ENCODE results near the gene LPXN. TPM values are rescaled to one million over a fixed set of nuclear protein-coding genes. Genes with fewer than 3 reads are reported as not detected.
A peak's percentile ranks its signal among the peaks of the same experiment; 100 is the strongest.

Gene LPXN
- total RNA-seq, 4 donors from 2014 or later: 12.3 to 66.0 (median 18.2) TPM

- TF ChIP-seq, protein P1, sequence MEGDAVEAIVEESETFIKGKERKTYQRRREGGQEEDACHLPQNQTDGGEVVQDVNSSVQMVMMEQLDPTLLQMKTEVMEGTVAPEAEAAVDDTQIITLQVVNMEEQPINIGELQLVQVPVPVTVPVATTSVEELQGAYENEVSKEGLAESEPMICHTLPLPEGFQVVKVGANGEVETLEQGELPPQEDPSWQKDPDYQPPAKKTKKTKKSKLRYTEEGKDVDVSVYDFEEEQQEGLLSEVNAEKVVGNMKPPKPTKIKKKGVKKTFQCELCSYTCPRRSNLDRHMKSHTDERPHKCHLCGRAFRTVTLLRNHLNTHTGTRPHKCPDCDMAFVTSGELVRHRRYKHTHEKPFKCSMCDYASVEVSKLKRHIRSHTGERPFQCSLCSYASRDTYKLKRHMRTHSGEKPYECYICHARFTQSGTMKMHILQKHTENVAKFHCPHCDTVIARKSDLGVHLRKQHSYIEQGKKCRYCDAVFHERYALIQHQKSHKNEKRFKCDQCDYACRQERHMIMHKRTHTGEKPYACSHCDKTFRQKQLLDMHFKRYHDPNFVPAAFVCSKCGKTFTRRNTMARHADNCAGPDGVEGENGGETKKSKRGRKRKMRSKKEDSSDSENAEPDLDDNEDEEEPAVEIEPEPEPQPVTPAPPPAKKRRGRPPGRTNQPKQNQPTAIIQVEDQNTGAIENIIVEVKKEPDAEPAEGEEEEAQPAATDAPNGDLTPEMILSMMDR (IDR thresholded peaks at IDR 0.05): peak; percentile 82 to 93 (median 87)
- TF ChIP-seq POLR2A (IDR thresholded peaks at IDR 0.05): peak in 1 of 2 donors; percentile 57
- Histone ChIP-seq H3K27ac (peak overlapping the region; percentile 98 to 100 (median 100)), H3K27me3 (no peaks in the 10 kb centered on the region), H3K4me1 (peaks cover 0 to 62% (median 15%) of the 10 kb centered on the region in 4 donors), H3K36me3 (no peaks in the 10 kb centered on the region), H3K9me3 (no peaks in the 10 kb centered on the region), H3K4me3 (peak overlapping the region; percentile 88 to 98 (median 93))
- DNase-seq: peak; percentile 92 to 97 (median 94)
These were observed 3.8 kb upstream of the LPXN start for GRCh38 chr11:58579192-58580129.

DNA sequence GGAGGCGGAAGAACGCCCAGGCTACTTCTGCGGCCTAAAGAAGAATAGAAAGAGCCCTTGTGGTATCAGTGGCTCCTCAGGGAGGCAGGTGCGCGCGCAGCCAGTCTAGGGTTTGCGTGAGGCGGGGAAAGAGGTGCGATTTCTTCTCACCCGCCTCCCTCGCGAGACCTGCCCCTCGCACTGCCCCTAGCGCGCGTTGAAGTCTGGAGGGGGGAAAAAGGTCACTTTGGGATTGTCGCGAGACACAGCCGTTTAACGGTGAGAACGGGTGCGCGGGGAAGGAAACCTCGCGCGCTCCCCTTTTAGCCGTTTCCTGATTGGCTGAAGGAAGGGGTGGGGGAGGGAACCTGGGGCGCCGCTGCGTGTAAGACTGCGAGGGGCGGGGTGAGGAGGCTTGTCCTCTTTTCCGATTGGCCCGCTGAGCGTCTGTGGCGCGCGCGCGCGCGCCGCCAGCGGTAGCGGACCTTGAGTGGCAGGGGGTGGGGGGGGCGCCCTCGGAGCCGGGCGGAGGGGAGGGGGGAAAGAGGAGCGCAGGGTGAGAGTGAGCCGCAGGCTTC is 3.1 kb upstream of the LPXN start, which contains the start of gene ZFP91:
Gene ZFP91 (plus strand): TSS at position 429 of the 557 bp plus-strand sequence. CDS start 219 bp downstream, outside the sequence.
- no peaks in the 10 kb centered on the region for H3K36me3 ChIP-seq
- H3K4me3 ChIP-seq: peak within 1 kb of the TSS; percentile 88 to 98 (median 93)
- peak within 1 kb of the TSS; percentile 98 to 100 (median 100) for H3K27ac ChIP-seq
- no peaks in the 10 kb centered on the region for H3K9me3 ChIP-seq
- no peaks in the 10 kb centered on the region for H3K27me3 ChIP-seq
- DNase-seq: peak; percentile 98 to 99 (median 98)
- H3K4me1 ChIP-seq: peaks cover 0 to 62% (median 16%) of the 10 kb centered on the region in 4 donors
- TF ChIP-seq, protein P1 (IDR thresholded peaks at IDR 0.05): peak in 3 of 6 experiments; percentile 7 to 9 (median 9)
- TF ChIP-seq POLR2A (IDR thresholded peaks at IDR 0.05): peak; percentile 73 to 74

- Histone ChIP-seq H3K4me1 (peaks cover 0 to 59% (median 16%) of the 10 kb centered on the region in 4 donors), H3K36me3 (no peaks in the 10 kb centered on the region), H3K27ac (peak overlapping the region; percentile 98 to 100 (median 100)), H3K27me3 (no peaks in the 10 kb centered on the region), H3K9me3 (no peaks in the 10 kb centered on the region), H3K4me3 (peak overlapping the region; percentile 88 to 98 (median 93))
- peak; percentile 87 to 97 (median 95) for DNase-seq
- no peak for TF ChIP-seq POLR2A (IDR thresholded peaks at IDR 0.05)
- TF ChIP-seq, protein P1 (IDR thresholded peaks at IDR 0.05): no peak
These were observed 2.5 kb upstream of the LPXN start for GRCh38 chr11:58578136-58578634.

DNA sequence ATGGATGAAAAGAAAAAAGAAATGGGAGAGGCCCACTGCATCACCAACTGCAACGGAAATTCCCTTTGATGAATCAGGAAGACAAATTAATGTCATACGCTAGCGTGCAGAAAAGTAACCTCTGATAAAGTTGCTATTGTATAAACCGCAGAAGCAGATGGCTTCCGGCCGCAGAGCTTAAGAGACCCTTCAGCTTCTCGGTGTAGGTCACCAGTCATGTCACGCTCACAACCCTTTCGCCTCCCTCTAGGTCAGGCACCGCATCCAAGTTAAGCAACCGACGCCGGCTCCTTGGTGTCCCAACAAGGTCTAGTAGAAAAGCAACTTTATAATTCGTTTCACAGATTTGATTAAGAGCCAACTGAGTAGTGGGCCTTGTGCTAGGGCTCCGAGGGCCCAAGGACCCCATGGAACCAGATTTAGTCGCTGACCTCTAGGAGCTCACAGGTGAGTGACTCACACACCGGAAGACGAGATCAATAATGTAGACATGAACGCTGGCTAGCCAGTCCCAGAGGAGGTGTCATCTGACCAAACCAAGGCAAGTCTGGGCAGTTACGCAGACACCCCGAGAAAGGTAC is 2.0 kb upstream of the LPXN start:
- TF ChIP-seq, protein P1 (IDR thresholded peaks at IDR 0.05): no peak
- peak; percentile 89 to 90 for TF ChIP-seq POLR2A (IDR thresholded peaks at IDR 0.05)
- Histone ChIP-seq H3K9me3 (no peaks in the 10 kb centered on the region), H3K4me3 (peak overlapping the region; percentile 88 to 98 (median 93)), H3K27me3 (no peaks in the 10 kb centered on the region), H3K4me1 (peaks cover 0 to 54% (median 17%) of the 10 kb centered on the region in 4 donors), H3K27ac (peak overlapping the region; percentile 98 to 100 (median 100)), H3K36me3 (no peaks in the 10 kb centered on the region)
- peak in 2 of 3 donors; percentile 86 to 89 for DNase-seq

DNA sequence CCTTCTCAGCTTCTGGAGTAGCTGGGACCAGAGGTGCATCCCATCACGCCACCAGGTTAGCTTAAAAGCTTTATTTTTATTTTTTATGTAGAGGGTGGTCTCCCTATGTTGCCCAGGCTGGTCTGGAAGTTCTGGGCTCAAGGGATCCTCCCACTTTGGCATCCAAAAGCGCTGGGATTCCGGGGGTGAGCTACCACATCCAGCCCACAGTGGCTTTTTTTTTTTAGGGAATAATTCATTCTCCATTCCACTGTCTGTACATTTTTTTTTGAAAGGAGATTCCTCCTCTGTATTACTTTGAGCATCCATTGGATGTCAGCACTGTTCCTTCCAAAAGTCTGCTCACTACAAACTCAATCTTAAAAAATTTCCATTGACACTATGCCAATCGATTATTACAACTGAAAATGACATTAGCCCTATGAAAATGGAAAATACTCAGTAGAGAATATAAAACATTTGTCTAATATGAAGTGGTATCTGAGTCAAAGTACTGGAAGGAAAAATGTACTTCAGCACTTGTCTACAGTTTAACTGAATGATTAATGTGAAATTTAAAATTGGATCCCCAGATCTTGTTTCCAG is 1.3 kb upstream of the LPXN start:
- H3K4me3 ChIP-seq: peak overlapping the region; percentile 88 to 98 (median 93)
- no peaks in the 10 kb centered on the region for H3K9me3 ChIP-seq
- peaks cover 0 to 50% (median 19%) of the 10 kb centered on the region in 4 donors for H3K4me1 ChIP-seq
- H3K27ac ChIP-seq: peak overlapping the region; percentile 98 to 100 (median 100)
- H3K36me3 ChIP-seq: no peaks in the 10 kb centered on the region
- TF ChIP-seq POLR2A (IDR thresholded peaks at IDR 0.05): no peak
- TF ChIP-seq, protein P1 (IDR thresholded peaks at IDR 0.05): peak in 5 of 6 experiments; percentile 24 to 61 (median 56)
- peak in 1 of 3 donors; percentile 44 for DNase-seq
- H3K27me3 ChIP-seq: no peaks in the 10 kb centered on the region

Measured in Peyer's patch (tissue), 4 donors.